Astrocyte of the cerebellum (primary cell): ENCODE results near the gene CBLL1.

Experiments
- DNase-seq: peaks from one replicate; pipeline ENCODE4 v3.0.0-alpha.2; 2011; ENCODE audit warnings: low read depth
- H3K4me3 ChIP-seq: 2 replicates; pipeline ENCODE4 v1.5.1; 2011; ENCODE audit warnings: mild to moderate bottlenecking, low read depth, low read length, moderate library complexity
- CTCF ChIP-seq: IDR thresholded peaks from 2 replicates; pipeline ENCODE4 v1.5.1; 2012; ENCODE audit warnings: low read length, low read depth, moderate library complexity, mild to moderate bottlenecking; ENCODE audit errors: missing control alignments
- in situ Hi-C: cut with HindIII; loops from 2 replicates; pipeline ENCODE4 v1.10.0; 2017; ENCODE audit warnings: low sequenced_read_pairs

The CBLL1 gene

DNA sequence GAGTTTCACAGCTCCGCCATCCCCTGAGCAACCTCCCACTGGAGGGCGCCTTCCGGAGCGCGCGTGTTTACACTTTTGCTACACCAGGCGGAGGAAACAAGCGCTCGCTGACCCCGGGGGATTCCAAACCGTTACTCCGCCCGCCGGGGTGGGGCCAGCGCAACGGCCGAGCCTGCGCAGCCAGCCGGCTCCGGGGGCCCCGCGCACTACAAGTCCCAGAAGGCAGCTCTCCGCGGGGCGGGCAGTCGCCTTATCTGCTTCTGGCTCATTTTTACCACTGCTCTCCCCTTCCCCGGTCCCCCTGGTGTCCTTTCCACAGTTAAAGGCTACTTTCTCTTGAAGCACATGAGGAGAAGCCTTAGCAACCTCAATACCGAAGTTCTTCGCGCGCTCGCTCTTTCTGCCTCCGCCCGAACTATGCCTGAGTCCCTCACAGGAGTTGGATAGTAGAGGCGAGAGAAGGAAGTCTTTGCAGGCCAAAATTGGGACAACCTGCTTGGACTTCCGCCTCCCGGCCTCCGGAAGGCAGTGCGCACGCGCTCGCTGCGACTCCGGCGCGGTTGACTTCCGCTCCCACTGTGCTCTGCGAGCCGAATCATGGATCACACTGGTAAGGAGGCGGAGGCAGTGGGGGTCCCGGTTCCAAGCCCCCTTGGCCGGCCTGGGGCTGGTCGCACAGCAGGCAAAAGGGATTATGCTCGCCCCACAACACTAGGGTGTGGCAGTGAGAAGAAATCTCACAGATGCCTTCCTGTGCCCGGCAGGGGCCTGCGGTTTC, at the start of gene CBLL1:
Gene CBLL1, plus strand, starts transcription at position 576 of the 778 bp plus-strand sequence. Its CDS starts 22 bp downstream, at position 598.
- peak; percentile 84 for TF ChIP-seq CTCF
- peak; percentile 92 for DNase-seq
- in situ Hi-C loops: loop anchor here (10.0 to 25.0 kb wide), 2 partner anchors 131 to 556 kb away; no protein-coding TSS in a partner anchor
- peak within 1 kb of the TSS; percentile 91 for H3K4me3 ChIP-seq

DNA sequence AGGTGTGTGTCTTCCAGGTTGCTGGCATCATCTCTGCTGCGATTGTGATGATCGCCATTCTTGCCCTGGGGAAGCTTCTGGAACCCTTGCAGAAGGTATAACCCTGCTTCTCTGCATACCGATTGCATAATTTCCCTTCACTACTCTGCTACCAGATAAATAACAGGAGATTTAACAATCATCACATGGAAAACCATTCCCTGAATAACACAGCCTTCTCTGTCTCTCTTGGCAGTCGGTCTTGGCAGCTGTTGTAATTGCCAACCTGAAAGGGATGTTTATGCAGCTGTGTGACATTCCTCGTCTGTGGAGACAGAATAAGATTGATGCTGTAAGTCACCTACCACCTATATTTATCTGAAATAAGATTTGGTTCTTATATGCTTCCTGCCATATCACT, 49.6 kb upstream of the CBLL1 start:
- no peak for DNase-seq
- H3K4me3 ChIP-seq: no peak overlapping the region
- TF ChIP-seq CTCF: no peak
- in situ Hi-C loops: no loop called here

- DNase-seq: no peak
- TF ChIP-seq CTCF: no peak
- H3K4me3 ChIP-seq: no peak overlapping the region
- in situ Hi-C loops: no loop called here
These were observed 47.5 kb upstream of the CBLL1 start for GRCh38 chr7:107696330-107696946.

DNA sequence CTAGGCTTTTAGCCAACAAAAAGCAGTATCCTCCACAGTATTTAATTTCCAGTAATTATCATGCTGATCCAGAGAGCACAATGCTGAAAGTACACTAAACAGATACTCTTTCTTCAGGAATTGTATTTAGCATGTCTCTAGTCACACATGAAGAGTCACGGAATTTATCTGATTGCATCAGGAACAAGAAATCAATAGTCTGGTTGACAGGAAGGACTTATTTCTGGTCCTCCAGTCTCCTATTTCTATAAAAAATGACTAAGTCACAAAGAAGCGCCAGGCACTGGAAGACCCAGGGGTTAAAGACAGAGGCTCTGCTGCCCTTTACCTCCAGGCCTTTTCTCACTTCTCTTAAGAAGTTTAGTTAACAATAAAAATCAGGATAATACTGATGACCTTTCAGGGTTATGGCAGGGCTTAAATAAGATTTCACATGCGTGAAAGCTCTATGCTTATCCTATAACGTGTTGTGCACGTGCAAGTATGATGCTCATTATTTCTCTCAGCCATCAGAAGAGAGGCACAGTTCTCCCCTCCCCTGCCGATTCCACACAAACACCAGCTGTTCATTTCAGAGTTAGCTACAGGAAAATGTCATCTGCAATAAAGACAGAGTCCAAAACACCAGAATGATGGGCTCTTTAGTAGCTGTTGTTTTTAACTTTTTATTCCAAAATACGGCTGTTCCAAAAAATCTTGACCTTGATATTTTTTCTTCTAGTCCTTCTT, 46.5 kb upstream of the CBLL1 start:
- in situ Hi-C loops: no loop called here
- H3K4me3 ChIP-seq: no peak overlapping the region
- DNase-seq: no peak
- no peak for TF ChIP-seq CTCF

DNA sequence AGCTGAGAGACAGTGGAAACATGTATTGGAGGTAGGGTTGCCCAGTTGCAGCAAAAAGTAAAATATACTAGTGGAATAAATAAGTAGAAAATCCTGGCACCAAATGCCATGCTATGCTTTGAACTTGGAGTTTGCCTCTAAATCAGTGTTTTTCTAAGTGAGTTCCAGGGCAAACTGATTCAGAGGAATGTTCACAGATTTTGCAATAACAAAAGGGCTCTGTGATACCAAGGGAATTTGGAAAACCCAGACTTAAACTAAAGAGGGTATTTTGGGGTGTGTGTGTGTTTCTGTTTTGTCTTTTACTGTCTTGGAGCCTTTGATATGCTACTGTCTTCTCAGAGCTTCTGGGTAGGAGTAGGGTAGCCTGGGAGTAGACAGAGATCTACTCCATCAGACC, 43.4 kb upstream of the CBLL1 start:
- H3K4me3 ChIP-seq: no peak overlapping the region
- DNase-seq: no peak
- TF ChIP-seq CTCF: no peak
- in situ Hi-C loops: no loop called here

DNA sequence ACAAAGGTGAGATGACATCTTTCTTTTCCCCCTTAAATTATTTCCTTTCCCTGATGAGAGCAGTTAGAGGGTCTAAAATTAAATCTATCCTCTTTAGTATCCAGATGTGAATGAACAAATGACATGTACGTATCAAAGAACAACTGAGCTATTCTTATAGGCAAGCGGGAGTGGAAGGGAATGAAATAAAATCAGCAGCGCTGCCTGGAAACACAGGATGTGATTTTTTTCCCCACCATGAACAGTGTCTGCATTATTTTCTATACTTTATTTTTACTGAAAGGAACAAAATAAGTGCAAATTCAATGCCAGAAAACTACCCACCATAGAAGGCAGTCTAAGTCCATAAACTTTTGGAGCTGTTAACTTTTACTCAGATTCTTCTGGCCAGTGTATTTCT, 42.8 kb upstream of the CBLL1 start:
- in situ Hi-C loops: no loop called here
- DNase-seq: no peak
- no peak overlapping the region for H3K4me3 ChIP-seq
- TF ChIP-seq CTCF: no peak
